GM19193 (cell line): Measurements from ENCODE around the gene PCK1.

Experiments
- POLR2A ChIP-seq: IDR thresholded peaks from 4 replicates; pipeline ENCODE4 v1.6.1; 2011; ENCODE audit not compliant: insufficient read depth, insufficient read length; ENCODE audit errors: extremely low read depth

Gene PCK1

GRCh38 chr20:57576617-57577550 is 16.0 kb downstream of the PCK1 start:
- TF ChIP-seq POLR2A: no peak

- TF ChIP-seq POLR2A: no peak
Measured at GRCh38 chr20:57577679-57578475, 17.0 kb downstream of the PCK1 start.

GRCh38 chr20:57578476-57579165 is 17.7 kb downstream of the PCK1 start:
- TF ChIP-seq POLR2A: no peak

GRCh38 chr20:57579331-57579897 is 18.5 kb downstream of the PCK1 start:
- no peak for TF ChIP-seq POLR2A

GRCh38 chr20:57579898-57580447 is 19.1 kb downstream of the PCK1 start:
- TF ChIP-seq POLR2A: no peak

- no peak for TF ChIP-seq POLR2A
Measured at GRCh38 chr20:57580478-57581201, 19.7 kb downstream of the PCK1 start.

GRCh38 chr20:57581202-57582028 is 20.5 kb downstream of the PCK1 start:
- TF ChIP-seq POLR2A: no peak

GRCh38 chr20:57582029-57582378 is 21.1 kb downstream of the PCK1 start:
- no peak for TF ChIP-seq POLR2A

- no peak for TF ChIP-seq POLR2A
Measured at GRCh38 chr20:57582432-57583288, 21.8 kb downstream of the PCK1 start.

- TF ChIP-seq POLR2A: no peak
Measured at GRCh38 chr20:57583289-57584257, 22.7 kb downstream of the PCK1 start.

- TF ChIP-seq POLR2A: no peak
Measured at GRCh38 chr20:57584768-57585461, 24.0 kb downstream of the PCK1 start.
